ENCODE results near the gene FAM3D. TPM values are rescaled to one million over a fixed set of nuclear protein-coding genes. Genes with fewer than 3 reads are reported as not detected.

FAM3D gene
- polyA plus RNA-seq, 1 donor (not counting 4 experiments of a cell fraction or from before 2014, with no cell fraction given) = not detected

- Histone ChIP-seq H3K4me3 (ENCODE audit: control insufficient read depth in 2 of 3, extremely low read depth in 1 of 3, insufficient read depth in 2 of 3, low read depth in 1 of 3, low read length in 3 of 3) (no peak overlapping the region), H3K27ac (ENCODE audit: control insufficient read depth, insufficient read depth, low read length) (no peak overlapping the region), H3K9me3 (ENCODE audit: control insufficient read depth, low read depth, low read length) (no peaks in the 10 kb centered on the region), H3K4me1 (ENCODE audit: control insufficient read depth, extremely low read depth, insufficient read depth, low read length) (no peaks in the 10 kb centered on the region), H3K9me1 (ENCODE audit: control insufficient read depth, extremely low read depth, insufficient read depth, low read length) (no peaks in the 10 kb centered on the region), H3K4me2 (ENCODE audit: control insufficient read depth, extremely low read depth, insufficient read depth, low read depth, low read length) (no peak overlapping the region), H4K20me1 (ENCODE audit: control insufficient read depth, extremely low read depth, insufficient read depth, low read length) (no peaks in the 10 kb centered on the region), H3K27me3 (ENCODE audit: control insufficient read depth, extremely low read depth, insufficient read depth, low read length) (no peaks in the 10 kb centered on the region), H3K9ac (ENCODE audit: control insufficient read depth, extremely low read depth, insufficient read depth, low read length) (no peak overlapping the region), H2AFZ (ENCODE audit: control insufficient read depth, low read length) (no peak overlapping the region), H3K36me3 (ENCODE audit: control insufficient read depth in 2 of 2, extremely low read depth in 1 of 2, insufficient read depth in 2 of 2, low read length in 2 of 2) (no peaks in the 10 kb centered on the region), H3K79me2 (ENCODE audit: control insufficient read depth, insufficient read depth, low read length) (no peaks in the 10 kb centered on the region)
- TF ChIP-seq CTCF (optimal IDR thresholded peaks at IDR 0.05 in 1 of 3, IDR thresholded peaks at IDR 0.05 in 1 of 3, conservative IDR thresholded peaks at IDR 0.05 in 1 of 3; ENCODE audit: extremely low read depth in 1 of 3, insufficient read depth in 2 of 3, low read length in 3 of 3) = no peak
- no peak for TF ChIP-seq EZH2 (IDR thresholded peaks at IDR 0.05; ENCODE audit: low read length)
- FAIRE-seq (no peak), DNase-seq (ENCODE audit: low read depth, low spot score) (no peak)
- dilution Hi-C loops (cut with MboI; ENCODE audit: extremely low pct_ligation_motif_present, low sequenced_read_pairs) = no loop called here
These were observed 1.7 kb upstream of the FAM3D start for GRCh38 chr3:58668247-58668646.

- Histone ChIP-seq H3K36me3 (ENCODE audit: control insufficient read depth in 2 of 2, extremely low read depth in 1 of 2, insufficient read depth in 2 of 2, low read length in 2 of 2) (no peaks in the 10 kb centered on the region), H3K9me3 (ENCODE audit: control insufficient read depth, low read depth, low read length) (no peaks in the 10 kb centered on the region), H3K9ac (ENCODE audit: control insufficient read depth, extremely low read depth, insufficient read depth, low read length) (no peak overlapping the region), H3K4me1 (ENCODE audit: control insufficient read depth, extremely low read depth, insufficient read depth, low read length) (no peaks in the 10 kb centered on the region), H3K9me1 (ENCODE audit: control insufficient read depth, extremely low read depth, insufficient read depth, low read length) (no peaks in the 10 kb centered on the region), H3K4me2 (ENCODE audit: control insufficient read depth, extremely low read depth, insufficient read depth, low read depth, low read length) (no peak overlapping the region), H4K20me1 (ENCODE audit: control insufficient read depth, extremely low read depth, insufficient read depth, low read length) (no peaks in the 10 kb centered on the region), H3K4me3 (ENCODE audit: control insufficient read depth in 2 of 3, extremely low read depth in 1 of 3, insufficient read depth in 2 of 3, low read depth in 1 of 3, low read length in 3 of 3) (no peak overlapping the region), H3K79me2 (ENCODE audit: control insufficient read depth, insufficient read depth, low read length) (no peaks in the 10 kb centered on the region), H3K27me3 (ENCODE audit: control insufficient read depth, extremely low read depth, insufficient read depth, low read length) (no peaks in the 10 kb centered on the region), H3K27ac (ENCODE audit: control insufficient read depth, insufficient read depth, low read length) (no peak overlapping the region), H2AFZ (ENCODE audit: control insufficient read depth, low read length) (no peak overlapping the region)
- no peak for TF ChIP-seq CTCF (optimal IDR thresholded peaks at IDR 0.05 in 1 of 3, IDR thresholded peaks at IDR 0.05 in 1 of 3, conservative IDR thresholded peaks at IDR 0.05 in 1 of 3; ENCODE audit: extremely low read depth in 1 of 3, insufficient read depth in 2 of 3, low read length in 3 of 3)
- TF ChIP-seq EZH2 (IDR thresholded peaks at IDR 0.05; ENCODE audit: low read length) = no peak
- dilution Hi-C loops (cut with MboI; ENCODE audit: extremely low pct_ligation_motif_present, low sequenced_read_pairs) = no loop called here
- FAIRE-seq = no peak
- no peak for DNase-seq (ENCODE audit: low read depth, low spot score)
These were observed 1.1 kb upstream of the FAM3D start for GRCh38 chr3:58667704-58668103.

All from keratinocyte (primary cell).